WTC11 (cell line): ENCODE data around the gene ANO7. TPM values are rescaled to one million over a fixed set of nuclear protein-coding genes. Genes with fewer than 3 reads are reported as not detected.

Experiments
- ATAC-seq: fragments of 200-7000 bp; cut with Tn5 transposase; 2 replicates; pipeline ENCODE4 v1.10.0; 2021; ENCODE audit warnings: mild to moderate bottlenecking, moderate library complexity
- CTCF ChIA-PET: fragments of 300-600 bp; sonication (Branson Sonifier 250); formaldehyde crosslinking; loops from one replicate; lab custom pipeline; 2021; ENCODE audit warnings: antibody characterized with exemption; lab: Charles Lee
- POLR2A ChIA-PET: fragments of 350-600 bp; sonication (Branson Sonifier 250); formaldehyde crosslinking; loops from one replicate; lab custom pipeline; 2021; ENCODE audit warnings: antibody characterized with exemption; lab: Charles Lee
- DNase-seq: peaks from one replicate; pipeline ENCODE4 v3.0.0; 2021; ENCODE audit warnings: low spot score
- H3K27ac Mint-ChIP-seq: 2 replicates; pipeline ENCODE4 v1.8.0; 2021; ENCODE audit warnings: mixed read lengths
- H3K27me3 Mint-ChIP-seq: 2 replicates; pipeline ENCODE4 v1.8.0; 2021; ENCODE audit warnings: low read depth, mild to moderate bottlenecking, moderate library complexity, mixed read lengths
- H3K36me3 Mint-ChIP-seq: 2 replicates; pipeline ENCODE4 v1.8.0; 2021; ENCODE audit warnings: mixed read lengths
- H3K4me1 Mint-ChIP-seq: 2 replicates; pipeline ENCODE4 v1.8.0; 2022; ENCODE audit warnings: mixed read lengths
- H3K4me3 Mint-ChIP-seq: 2 replicates; pipeline ENCODE4 v1.8.0; 2021; ENCODE audit warnings: mild to moderate bottlenecking, moderate library complexity, mixed read lengths
- H3K9me3 Mint-ChIP-seq: 2 replicates; pipeline ENCODE4 v1.8.0; 2021; ENCODE audit warnings: mixed read lengths
- ATF2 ChIP-seq: sonication (generic); formaldehyde crosslinking; IDR thresholded peaks from 2 replicates; pipeline ENCODE4 v1.8.1; 2022; ENCODE audit warnings: low read depth, missing genetic modification reagents, borderline replicate concordance
- CREM ChIP-seq: sonication (generic); formaldehyde crosslinking; IDR thresholded peaks from 2 replicates; pipeline ENCODE4 v1.8.1; 2022; ENCODE audit warnings: mild to moderate bottlenecking, missing genetic modification reagents, moderate library complexity
- FOXJ3 ChIP-seq: sonication (generic); formaldehyde crosslinking; IDR thresholded peaks from 2 replicates; pipeline ENCODE4 v1.9.0; 2021; ENCODE audit warnings: missing genetic modification reagents, mild to moderate bottlenecking, borderline replicate concordance
- GRHL2 ChIP-seq: fragments of 250-450 bp; sonication (Bioruptor Pico); IDR thresholded peaks from 2 replicates; pipeline ENCODE4 v1.8.0; 2022; ENCODE audit warnings: mild to moderate bottlenecking, moderate library complexity; ENCODE audit not compliant: insufficient replicate concordance, severe bottlenecking
- GTF2I ChIP-seq: fragments of 250-450 bp; sonication (Bioruptor Pico); conservative IDR thresholded peaks from 2 replicates; pipeline ENCODE4 v1.4.0; 2021; ENCODE audit warnings: mild to moderate bottlenecking
- HMGXB4 ChIP-seq: sonication (generic); formaldehyde crosslinking; IDR thresholded peaks from 2 replicates; pipeline ENCODE4 v1.8.1; 2023; ENCODE audit warnings: mild to moderate bottlenecking, moderate library complexity, missing genetic modification reagents
- IRF2 ChIP-seq: sonication (generic); formaldehyde crosslinking; IDR thresholded peaks from 2 replicates; pipeline ENCODE4 v1.8.0; 2022; ENCODE audit warnings: low read depth, missing genetic modification reagents, borderline replicate concordance
- JUN ChIP-seq: sonication (generic); formaldehyde crosslinking; IDR thresholded peaks from 2 replicates; pipeline ENCODE4 v1.8.0; 2023; ENCODE audit warnings: mild to moderate bottlenecking, missing genetic modification reagents
- MLX ChIP-seq: sonication (generic); formaldehyde crosslinking; IDR thresholded peaks from 2 replicates; pipeline ENCODE4 v1.8.1; 2023; ENCODE audit warnings: mild to moderate bottlenecking, missing genetic modification reagents, moderate library complexity
- NFATC4 ChIP-seq: fragments of 250-450 bp; sonication (Bioruptor Pico); IDR thresholded peaks from 2 replicates; pipeline ENCODE4 v1.9.0; 2021; ENCODE audit warnings: mild to moderate bottlenecking
- OVOL2 ChIP-seq: fragments of 250-450 bp; sonication (Bioruptor Pico); IDR thresholded peaks from 2 replicates; pipeline ENCODE4 v1.9.0; 2021; ENCODE audit warnings: mild to moderate bottlenecking, borderline replicate concordance
- PRDM15 ChIP-seq: sonication (generic); formaldehyde crosslinking; IDR thresholded peaks from 2 replicates; pipeline ENCODE4 v1.8.0; 2022; ENCODE audit warnings: missing genetic modification reagents
- ZNF281 ChIP-seq: sonication (generic); formaldehyde crosslinking; IDR thresholded peaks from 2 replicates; pipeline ENCODE4 v1.8.0; 2023; ENCODE audit warnings: mild to moderate bottlenecking, missing genetic modification reagents
- ZNF317 ChIP-seq: sonication (generic); formaldehyde crosslinking; IDR thresholded peaks from 2 replicates; pipeline ENCODE4 v1.8.1; 2023; ENCODE audit warnings: low read depth, mild to moderate bottlenecking, moderate library complexity, missing genetic modification reagents, borderline replicate concordance
- ZNF425 ChIP-seq: fragments of 250-450 bp; sonication (Bioruptor Pico); conservative IDR thresholded peaks from 2 replicates; pipeline ENCODE4 v1.9.0; 2021; ENCODE audit warnings: mild to moderate bottlenecking
- ZSCAN18 ChIP-seq: fragments of 250-450 bp; sonication (Bioruptor Pico); IDR thresholded peaks from 2 replicates; pipeline ENCODE4 v2.1.2; 2022; ENCODE audit warnings: mild to moderate bottlenecking, moderate library complexity
- total RNA-seq: library from RNA; stranded (reverse); gene quantifications from 3 replicates; pipeline ENCODE4 v1.2.3, GENCODE V29; 2021

ANO7 gene
- total RNA-seq, 1 experiment from 2014 or later, result 8.0 TPM

GRCh38 chr2:241202681-241203080 lies 14.2 kb downstream of the ANO7 start (continued):
- TF ChIP-seq CREM (CRISPR knock-in tag), result no peak
- no peak for TF ChIP-seq ZSCAN18 (CRISPR knock-in tag)
- no peak for TF ChIP-seq PRDM15 (CRISPR knock-in tag)
- TF ChIP-seq HMGXB4 (CRISPR knock-in tag), result no peak
- TF ChIP-seq OVOL2, result no peak
- TF ChIP-seq JUN (CRISPR knock-in tag), result no peak
- TF ChIP-seq GTF2I (CRISPR knock-in tag), result no peak
- TF ChIP-seq, all 79 proteins: peak for 0

GRCh38 chr2:241203218-241204009 lies 14.9 kb downstream of the ANO7 start:
- H3K27ac Mint-ChIP-seq, result no peak overlapping the region
- no peak for TF ChIP-seq MLX (CRISPR knock-in tag)
- no peak for TF ChIP-seq GTF2I (CRISPR knock-in tag)
- TF ChIP-seq ZNF317, result no peak
- no peak for TF ChIP-seq IRF2
- no peak for TF ChIP-seq ATF2
- TF ChIP-seq FOXJ3, result no peak
- TF ChIP-seq GRHL2, result no peak
- TF ChIP-seq HMGXB4 (CRISPR knock-in tag), result no peak
- no peak for TF ChIP-seq NFATC4
- TF ChIP-seq ZNF425, result no peak
- no peak for TF ChIP-seq ZNF281

More at GRCh38 chr2:241203218-241204009, 14.9 kb downstream of the ANO7 start:
- Mint-ChIP-seq H3K4me1 (0 out of 2 replicates have a peak, but pooled peaks cover 3% of the 10 kb centered on the region), H3K27me3 (no peaks in the 10 kb centered on the region), H3K4me3 (no peak overlapping the region), H3K9me3 (no peaks in the 10 kb centered on the region), H3K36me3 (no peaks in the 10 kb centered on the region)
- ATAC-seq, result no peak
- ChIA-PET CTCF (interaction anchor here (1.8 kb wide), 1 partner anchor 125 kb away, joined by 4 read pairs; no protein-coding TSS in a partner anchor), POLR2A (no interaction called here)
- no peak for DNase-seq
